Measurements from ENCODE around the gene LEUTX. TPM values are rescaled to one million over a fixed set of nuclear protein-coding genes. Genes with fewer than 3 reads are reported as not detected.
"Not testable (repeated sequence)": the region's sequence is repeated elsewhere in the genome, so short reads cannot be mapped to it uniquely, and the experiment has no call there.

Gene LEUTX
- total RNA-seq, 1 donor from 2014 or later: not detected

DNA sequence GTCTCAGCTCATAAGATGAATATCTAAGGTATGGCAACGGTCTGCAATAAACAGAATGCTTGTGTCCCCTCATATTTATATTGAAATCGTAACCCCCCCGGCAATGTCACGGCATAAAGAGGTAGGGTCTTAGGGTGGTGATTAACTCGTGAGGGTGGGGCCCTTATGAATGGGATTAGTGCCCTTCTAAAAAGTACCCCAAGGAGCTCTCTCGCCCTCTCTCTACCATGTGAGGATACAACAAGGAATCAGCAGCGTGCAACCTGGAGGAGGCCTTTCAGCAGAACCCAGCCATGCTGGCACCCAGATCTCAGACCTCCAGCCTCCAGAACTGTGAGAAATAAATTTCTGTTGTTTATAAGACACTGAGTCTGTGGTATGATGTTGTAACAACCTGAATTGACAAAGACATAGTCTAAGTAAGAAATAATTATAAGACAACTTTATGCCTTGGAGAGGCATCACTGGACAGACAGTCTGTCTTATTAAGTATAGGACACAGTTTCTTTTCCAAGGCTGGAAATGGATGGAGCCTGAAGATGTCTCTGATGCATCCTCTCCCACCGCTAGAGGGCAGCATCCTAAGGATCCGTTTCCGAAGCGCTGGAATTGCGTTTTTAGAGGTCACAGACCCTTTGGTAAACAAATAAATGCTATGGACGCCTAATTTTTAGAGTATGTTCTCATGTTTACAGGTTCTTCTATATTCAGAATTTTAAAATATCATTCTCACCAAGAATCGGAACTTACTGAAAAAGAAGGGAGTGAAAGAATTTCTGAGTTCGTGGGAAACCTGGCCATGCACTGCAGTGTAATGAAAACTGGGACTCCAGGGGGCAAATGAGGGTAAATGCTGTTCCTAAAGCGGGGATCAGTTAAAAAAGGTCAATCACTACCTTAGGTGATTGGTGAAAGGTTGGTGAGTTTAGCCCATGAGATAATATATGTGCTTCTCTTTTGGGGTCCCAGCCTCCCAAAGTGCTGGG is 13.3 kb upstream of the LEUTX start:
- DNase-seq (peak; percentile 43), ATAC-seq (no peak)
- intact Hi-C loops (cut with micrococcal nuclease): no loop called here

DNA sequence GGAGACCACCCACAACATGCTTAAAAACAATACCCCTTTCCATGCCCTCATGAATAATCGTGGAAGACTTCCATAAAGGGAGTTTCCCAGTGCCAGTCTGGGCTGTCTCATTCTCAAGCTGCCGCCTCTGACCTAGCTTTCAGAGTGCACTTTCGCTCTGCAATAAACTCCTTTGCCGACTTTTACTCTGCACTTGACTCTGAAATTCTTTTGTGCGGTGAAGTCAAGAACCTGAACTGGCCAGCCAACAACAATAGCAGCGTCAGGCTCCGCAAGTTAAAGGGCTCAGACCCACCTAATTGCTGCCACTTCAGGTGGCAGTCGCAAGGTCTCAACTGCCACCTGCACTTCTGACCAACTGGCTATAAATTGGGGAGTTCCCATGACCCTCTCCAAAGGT is 10.3 kb upstream of the LEUTX start:
- ATAC-seq (no peak), DNase-seq (no peak)
- intact Hi-C loops (cut with micrococcal nuclease): no loop called here

DNA sequence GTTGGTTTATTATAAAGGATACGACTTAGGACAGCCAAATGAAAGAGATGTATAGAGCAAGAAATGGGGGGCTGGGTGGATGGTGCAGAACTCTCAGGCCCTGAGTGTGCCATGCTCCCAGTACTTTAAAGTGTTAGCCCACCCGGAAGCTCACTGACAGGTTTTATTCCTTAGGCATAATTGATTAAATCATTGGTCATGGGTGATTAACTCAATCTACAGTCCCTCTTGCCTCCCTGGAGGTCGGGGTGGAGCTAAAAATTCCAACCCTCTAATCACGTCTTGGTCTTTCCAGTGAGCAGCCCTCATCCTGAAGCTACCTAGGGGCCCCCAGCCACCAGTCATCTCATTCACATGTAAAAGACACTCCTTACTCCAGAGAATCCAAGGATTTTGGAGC is 9.9 kb upstream of the LEUTX start:
- intact Hi-C loops (cut with micrococcal nuclease): no loop called here
- no peak for ATAC-seq
- DNase-seq: no peak

DNA sequence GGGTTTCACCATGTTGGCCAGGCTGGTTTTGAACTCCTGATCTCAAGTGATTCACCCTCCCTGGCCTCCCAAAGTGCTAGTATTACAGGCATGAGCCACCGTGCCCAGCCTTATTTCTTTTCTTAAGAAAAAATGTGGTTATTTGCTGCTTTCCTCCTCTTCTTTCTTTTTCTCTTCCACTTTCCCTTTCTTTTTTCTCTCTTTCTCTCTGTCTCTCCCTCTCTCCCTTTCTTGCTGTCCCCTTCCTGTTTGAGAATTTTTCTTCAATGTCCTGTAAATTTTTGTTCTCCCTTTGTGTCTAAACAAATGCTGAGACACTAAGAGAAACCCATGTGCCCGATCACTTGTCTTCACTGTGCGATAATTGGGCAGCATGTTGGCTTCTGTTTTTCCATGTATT is 2.2 kb downstream of the LEUTX start:
- no peak for DNase-seq
- intact Hi-C loops (cut with micrococcal nuclease): no loop called here
- no peak for ATAC-seq

DNA sequence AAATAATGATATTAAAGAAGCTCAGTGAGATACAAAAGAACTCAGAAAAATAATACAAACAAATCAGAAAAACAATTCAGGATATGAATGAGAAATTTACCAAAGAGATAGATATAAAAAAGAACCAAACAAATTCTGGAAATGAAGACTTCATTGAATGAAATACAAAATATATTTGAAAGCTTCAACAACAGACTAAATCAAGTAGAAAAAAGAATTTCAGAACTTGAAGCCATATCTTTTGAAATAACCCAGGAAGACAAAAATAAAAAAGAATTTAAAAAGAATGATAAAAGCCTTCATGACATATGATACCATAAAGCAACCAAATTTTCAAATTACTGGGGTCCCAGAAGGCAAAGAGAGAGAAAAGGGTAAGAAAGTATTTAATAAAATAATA is 9.6 kb downstream of the LEUTX start:
- ATAC-seq (no peak), DNase-seq (no peak)
- intact Hi-C loops (cut with micrococcal nuclease): no loop called here

DNA sequence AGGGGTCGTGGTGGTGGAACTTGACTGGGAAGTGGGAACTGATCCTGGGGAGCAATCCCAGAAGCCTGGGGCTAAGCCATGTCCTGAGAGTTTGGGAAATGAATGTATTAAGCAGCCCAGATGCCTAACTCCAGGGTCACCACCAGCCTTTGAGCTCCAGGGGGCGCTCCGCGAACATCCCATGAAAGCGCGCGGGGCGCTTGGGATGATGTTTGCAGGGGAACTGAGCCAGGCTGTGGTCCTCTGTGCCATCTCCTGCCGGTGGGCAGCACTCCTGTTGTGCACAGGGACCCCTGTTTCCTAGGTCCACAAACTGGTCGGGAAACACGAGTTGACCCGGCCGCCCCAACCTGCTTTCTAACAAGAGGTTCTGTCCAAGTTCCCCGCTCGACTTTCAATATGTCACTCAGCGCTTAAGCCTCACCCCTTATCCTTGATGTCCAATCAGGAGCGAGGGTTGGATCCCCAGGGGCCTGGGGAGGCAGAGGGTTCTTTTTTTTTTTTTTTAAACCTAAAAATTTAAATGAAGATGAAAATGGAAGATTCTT is 14.4 kb downstream of the LEUTX start:
- DNase-seq (peak; percentile 86), ATAC-seq (peak; percentile 99)
- intact Hi-C loops (cut with micrococcal nuclease): loop anchor here (10.0 kb wide), 1 partner anchor 52 kb away; the partner anchor contains the start of gene FBL

DNA sequence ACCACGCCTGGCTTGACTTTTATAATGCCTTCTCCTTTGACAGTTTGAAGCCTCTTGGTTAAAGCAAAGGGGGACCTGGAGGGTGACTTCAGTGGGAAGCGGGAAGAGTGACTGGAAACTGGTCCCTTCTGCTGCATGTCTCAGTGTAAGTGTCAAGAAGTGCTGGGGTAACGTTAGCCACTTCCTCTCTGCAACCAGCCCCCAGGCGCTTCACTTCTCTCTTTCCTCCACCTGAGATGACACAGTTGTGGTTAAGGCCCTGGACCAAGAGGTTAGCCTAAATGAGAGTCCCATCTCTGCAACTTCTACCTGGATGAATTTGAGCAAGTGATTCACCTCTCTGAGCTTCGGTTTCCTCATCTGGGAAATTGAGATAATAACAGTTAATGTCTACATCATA is 16.3 kb downstream of the LEUTX start:
- DNase-seq (no peak), ATAC-seq (no peak)
- intact Hi-C loops (cut with micrococcal nuclease): loop anchor here (10.0 kb wide), 1 partner anchor 50 kb away; the partner anchor contains the start of gene FBL

DNA sequence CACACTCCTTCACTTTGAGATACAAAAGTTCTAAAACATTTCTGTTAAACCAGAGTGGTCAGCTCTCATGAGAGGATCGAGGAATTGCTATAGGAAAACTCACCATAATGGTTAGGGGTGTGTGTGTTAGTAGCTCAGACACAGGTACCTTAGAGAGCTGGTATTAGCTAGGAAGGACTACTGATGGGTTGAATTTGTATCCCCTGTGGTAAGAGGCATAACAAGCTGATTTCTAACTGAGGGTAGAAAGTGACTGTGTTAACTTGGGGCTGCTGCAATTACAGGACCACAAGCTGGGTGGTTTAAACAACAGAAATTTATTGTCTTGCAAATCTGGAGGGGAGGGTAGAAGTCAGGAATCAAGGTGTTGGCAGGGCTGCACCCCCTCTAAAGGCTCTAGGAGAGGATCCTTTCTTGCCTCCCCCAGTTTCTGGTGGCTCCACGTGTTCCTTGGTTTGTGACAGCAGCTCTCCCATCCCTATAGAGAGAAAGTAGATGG is 17.4 kb downstream of the LEUTX start:
- ATAC-seq: no peak
- no peak for DNase-seq
- intact Hi-C loops (cut with micrococcal nuclease): loop anchor here (10.0 kb wide), 1 partner anchor 49 kb away; the partner anchor contains the start of gene FBL

DNA sequence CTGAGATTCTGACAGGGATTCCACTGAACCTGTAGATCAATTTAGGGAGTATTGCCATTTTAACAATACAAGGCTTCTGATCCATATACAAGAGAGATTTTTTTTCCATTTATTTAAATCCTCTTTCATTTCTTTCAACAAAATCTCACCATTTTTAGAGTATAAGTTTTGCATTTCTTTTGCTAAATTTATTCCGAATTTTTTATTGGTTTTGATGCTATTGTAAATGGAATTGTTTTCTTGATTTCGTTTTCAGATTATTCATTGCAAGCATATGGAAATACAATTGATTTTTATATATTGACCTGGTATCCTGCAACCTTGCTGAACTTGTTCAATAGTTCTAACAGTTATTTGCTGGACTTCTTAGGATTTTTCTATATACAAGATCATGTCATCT is 18.4 kb downstream of the LEUTX start:
- ATAC-seq: no peak
- intact Hi-C loops (cut with micrococcal nuclease): loop anchor here (10.0 kb wide), 1 partner anchor 48 kb away; the partner anchor contains the start of gene FBL
- DNase-seq: no peak

DNA sequence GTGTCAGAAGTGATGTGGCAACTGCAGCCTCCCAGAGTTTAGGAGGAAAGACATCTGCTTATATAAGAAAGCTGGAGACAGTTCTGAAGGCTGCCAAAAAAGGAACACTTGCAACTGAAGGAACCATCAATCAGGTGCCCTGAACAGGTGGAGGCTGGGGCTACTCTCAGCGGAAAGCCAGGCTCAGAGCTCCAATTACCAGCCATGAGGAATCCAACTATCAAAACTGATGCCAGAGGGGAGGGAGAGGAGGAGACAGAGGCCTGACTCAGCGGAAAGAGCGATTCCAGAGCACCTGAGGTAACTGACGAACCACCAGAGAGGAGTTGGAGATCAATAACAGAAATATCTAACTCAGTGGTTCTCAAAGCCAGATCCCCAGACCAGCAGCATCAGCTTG is 24.3 kb downstream of the LEUTX start:
- DNase-seq: no peak
- no peak for ATAC-seq
- intact Hi-C loops (cut with micrococcal nuclease): no loop called here

DNA sequence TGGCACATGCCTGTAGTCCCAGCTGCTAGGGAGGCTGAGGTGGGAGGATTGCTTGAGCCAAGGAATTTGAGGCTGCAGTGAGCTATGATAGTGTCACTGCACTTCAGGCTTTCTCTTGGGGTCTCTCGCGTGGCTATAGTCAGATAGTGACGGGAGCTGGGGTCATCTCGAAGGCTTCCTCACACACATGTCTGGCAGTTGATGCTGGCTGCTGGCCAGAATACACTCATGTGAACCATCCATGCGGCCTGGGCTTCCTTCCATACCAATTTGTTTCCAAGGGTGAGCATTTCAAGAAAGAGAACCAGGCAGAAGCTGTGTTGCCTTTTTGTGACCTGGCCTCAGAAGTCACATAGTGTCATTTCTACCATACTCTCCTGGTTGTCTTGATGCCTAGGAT is 26.4 kb downstream of the LEUTX start:
- peak; percentile 84 for ATAC-seq
- DNase-seq: peak; percentile 53
- intact Hi-C loops (cut with micrococcal nuclease): no loop called here

DNA sequence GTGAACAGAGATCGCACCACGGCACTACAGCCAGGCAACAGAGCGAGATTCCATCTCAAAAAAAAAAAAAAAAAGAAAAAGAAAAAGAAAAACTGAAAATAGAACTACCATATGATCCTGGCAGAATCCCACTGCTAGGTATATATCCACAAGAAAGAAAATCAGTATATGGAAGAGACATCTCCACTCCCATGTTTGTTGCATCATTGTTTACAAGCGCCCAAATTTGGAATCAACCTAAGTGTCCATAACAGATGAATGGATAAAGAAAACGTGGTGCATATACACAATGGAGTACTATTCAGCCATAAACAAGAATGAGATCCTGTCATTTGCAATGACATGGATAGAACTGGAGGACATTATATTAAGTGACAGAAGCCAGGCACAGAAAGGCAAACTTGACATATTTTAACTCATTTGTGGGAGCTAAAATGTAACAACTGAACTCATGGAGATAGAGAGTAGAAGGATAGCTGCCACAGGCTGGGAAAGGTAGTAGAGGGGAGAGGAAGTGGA is 29.3 kb downstream of the LEUTX start:
- DNase-seq (no peak), ATAC-seq (no peak)
- intact Hi-C loops (cut with micrococcal nuclease): no loop called here

DNA sequence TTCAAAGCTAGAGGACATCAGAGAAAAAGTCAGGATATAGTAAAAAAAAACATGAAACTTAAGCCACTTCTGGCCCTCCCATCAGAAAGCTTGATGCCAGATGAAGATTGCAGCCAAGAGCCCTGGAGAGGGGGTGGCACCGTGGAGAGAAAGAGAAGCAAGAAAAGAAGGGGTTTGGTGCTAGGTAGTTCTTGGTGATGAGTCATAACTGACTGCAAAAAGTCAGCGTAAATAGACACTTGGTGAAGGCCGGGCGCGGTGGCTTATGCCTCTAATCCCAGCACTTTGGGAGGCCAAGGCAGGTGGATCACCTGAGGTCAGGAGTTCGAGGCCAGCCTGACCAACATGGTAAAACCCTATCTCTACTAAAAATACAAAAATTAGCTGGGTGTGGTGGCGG is 30.0 kb downstream of the LEUTX start:
- DNase-seq; ATAC-seq; intact Hi-C loops (cut with micrococcal nuclease): not testable (repeated sequence)

DNA sequence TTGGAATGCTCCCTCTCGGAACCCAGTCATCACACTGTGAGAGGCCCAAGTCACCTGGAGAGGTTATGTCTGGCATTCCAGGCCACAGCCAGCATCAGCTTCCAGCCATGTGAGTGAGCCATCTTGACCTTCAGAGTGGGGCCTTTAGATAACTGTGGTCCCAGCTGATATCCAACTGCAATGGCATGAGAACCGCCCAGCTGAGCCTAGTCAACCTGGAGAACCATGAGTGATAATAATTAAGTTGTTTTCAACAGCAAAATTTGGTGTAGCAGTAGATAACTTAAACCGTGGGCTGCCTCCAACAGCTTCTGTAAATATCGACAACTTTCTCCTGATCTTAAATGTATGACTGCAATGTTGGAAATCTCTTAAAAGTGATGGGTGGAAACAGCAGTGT is 30.7 kb downstream of the LEUTX start:
- no peak for ATAC-seq
- intact Hi-C loops (cut with micrococcal nuclease): no loop called here
- no peak for DNase-seq

DNA sequence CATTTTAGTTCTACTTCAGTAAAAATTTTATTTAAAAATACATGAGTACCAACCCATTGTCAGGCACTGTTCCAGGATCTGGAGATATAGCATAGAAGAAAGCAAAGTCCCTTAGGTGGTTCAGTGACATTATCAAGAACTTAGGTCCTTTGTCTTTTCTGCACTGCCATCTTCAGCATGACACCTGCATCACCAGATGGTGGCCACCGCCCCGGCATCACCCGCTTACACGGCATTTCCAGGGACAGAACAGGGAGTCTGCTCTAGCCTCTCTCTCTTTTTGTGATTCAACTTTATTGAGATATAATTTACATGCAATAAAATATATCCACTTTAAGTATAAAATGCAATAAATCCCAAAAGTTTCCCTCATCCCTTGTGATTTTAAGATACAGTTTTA is 31.8 kb downstream of the LEUTX start:
- DNase-seq: no peak
- intact Hi-C loops (cut with micrococcal nuclease): no loop called here

DNA sequence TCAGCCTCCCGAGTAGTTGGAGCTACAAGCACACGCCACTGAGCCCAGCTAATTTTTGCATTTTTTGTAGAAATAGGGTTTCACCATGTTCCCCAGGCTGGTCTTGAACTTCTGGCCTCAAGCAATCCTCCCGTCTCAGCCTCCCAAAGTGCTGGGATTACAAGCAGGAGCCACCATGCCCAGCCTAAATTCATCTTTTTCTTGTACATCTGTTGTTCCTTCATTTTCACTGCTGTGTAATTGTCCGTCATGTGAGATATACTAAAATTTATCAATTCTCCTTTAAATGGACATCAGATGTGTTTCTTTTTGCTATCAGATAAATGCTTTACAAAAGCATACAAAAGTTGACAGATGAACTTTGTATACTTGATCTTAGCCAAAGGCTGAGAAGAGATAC is 32.4 kb downstream of the LEUTX start:
- DNase-seq (no peak), ATAC-seq (no peak)
- intact Hi-C loops (cut with micrococcal nuclease): no loop called here

More for the DNA sequence above, 31.8 kb downstream of the LEUTX start:
- no peak for ATAC-seq

DNA sequence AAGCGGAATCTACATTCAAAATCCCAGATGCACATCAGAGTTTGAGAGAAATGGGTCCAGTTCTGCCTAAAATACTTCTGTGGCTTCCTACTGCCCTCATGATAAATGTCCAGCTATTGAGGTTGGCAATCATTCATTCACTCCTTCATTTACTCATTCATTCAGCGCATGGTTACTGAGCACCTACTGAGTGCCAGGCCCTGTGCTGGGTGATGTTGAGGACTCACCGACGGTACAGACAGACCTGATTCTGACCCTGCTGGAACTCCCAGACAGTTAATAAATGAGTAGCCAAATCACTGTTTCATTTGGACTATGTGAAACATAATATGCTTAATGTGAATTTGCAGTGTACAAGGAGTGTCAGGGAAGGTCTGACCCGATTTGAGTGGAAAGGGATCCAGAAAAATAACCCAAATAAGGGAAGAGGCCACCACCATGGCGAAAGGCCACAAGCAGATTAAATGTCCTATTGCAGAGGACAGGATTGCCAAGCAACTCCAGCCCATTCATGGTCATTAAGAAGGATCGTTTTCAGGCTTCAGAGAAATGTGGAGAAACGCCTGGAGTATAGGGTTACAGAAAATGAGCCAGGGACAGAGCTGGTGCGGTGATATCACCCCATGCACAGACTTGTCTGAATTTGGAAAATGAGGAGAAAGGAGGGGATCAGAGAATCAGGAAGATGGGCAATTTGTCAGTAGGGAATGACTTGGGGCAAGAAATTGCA is 34.8 kb downstream of the LEUTX start:
- intact Hi-C loops (cut with micrococcal nuclease): no loop called here
- DNase-seq (no peak), ATAC-seq (no peak)

DNA sequence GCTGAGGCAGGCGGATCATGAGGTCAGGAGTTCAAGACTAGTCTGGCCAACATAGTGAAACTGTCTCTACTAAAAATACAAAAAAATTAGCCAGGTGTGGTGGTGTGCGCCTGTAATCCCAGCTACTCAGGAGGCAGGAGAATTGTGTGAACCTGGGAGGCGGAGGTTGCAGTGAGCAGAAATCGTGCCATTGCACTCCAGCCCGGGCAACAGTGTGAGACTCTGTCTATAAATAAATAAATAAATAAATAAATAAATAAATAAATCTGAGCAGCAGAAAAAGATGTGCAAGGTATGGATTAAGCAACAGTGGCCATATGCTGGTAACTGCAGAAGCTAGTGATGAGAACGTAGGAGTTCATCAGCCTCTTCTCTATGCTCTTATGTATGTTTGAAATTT is 35.5 kb downstream of the LEUTX start:
- intact Hi-C loops (cut with micrococcal nuclease); ATAC-seq; DNase-seq: not testable (repeated sequence)

DNA sequence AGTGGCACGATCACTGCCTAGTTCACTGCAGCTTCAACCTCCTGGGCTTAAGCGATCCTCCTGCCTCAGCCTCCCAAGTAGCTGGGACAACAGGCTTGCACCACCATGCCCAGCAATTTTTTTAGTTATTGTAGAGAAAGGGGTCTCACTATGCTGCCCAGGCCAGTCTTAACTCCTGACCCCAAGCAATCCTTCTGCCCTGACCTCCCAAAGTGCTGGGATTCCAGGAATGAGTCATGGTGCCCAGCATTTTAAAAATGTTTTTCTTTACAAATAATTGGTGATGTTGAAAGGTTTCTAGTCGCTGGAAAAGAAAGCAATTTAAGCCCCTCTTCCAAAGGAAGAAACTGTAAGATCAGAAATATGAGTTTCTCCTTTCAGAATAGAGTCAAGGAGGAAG is 35.9 kb downstream of the LEUTX start:
- intact Hi-C loops (cut with micrococcal nuclease): no loop called here
- DNase-seq: no peak
- no peak for ATAC-seq

Measured in left ventricle myocardium superior (tissue), 1 donor.